HG02678 (cell line): ENCODE results near the gene MYCL.

Experiments
- ATAC-seq: cut with Tn5 transposase; IDR thresholded peaks from one replicate; pipeline ENCODE4 v1.9.1; 2021; ENCODE audit warnings: mild to moderate bottlenecking, moderate library complexity; ENCODE audit not compliant: unreplicated experiment

The MYCL gene

GRCh38 chr1:39901714-39902459, at the start of gene MYCL:
MYCL (minus strand) TSS chr1:39901917; CDS start chr1:39901434, 483 bp downstream.
- ATAC-seq, result peak; percentile 68

- ATAC-seq, result no peak
These were observed 48.2 kb upstream of the MYCL start for GRCh38 chr1:39949891-39950290.

- ATAC-seq, result no peak
These were observed 45.5 kb upstream of the MYCL start for GRCh38 chr1:39947260-39947659.

GRCh38 chr1:39946216-39946615, 44.5 kb upstream of the MYCL start:
- no peak for ATAC-seq

- ATAC-seq, result no peak
These were observed 42.8 kb upstream of the MYCL start for GRCh38 chr1:39944410-39945112.

DNA sequence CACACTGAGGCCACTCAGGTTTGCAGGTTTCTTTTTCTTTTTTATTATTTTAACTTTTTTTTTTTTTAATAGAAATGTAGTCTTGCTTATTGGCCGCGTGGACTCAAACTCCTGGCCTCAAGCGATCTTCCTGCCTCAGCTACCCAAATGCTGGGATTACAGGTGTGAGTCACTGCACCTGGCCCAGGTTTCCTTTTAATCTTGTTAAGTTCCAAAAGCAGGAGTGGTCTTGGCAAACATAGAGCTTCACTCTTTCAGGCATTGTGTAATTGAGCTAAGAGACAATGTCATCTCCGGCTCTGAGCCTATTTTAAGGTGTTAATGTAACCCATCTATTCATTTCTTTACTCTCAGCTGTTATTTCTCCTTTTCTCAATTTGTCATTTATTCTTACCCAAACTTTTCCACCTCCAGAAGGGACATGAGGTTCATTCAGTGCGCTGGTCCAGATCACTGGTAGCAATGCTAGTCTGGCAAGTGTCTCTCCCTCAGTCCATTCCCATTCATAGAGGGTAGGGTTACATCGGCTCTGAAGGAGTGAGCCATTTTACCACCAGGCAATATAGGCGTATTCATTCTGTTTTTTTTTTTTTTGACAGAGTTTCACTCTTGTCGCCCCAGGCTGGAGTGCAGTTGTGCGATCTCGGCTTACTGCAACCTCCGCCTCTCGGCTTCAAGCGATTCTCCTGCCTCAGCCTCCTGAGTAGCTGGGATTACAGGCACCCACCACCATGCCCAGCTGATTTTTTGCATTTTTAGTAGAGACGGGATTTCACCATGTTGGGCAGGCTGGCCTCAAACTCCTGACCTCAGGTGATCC, 42.0 kb upstream of the MYCL start:
- no peak for ATAC-seq

- ATAC-seq, result no peak
These were observed 39.5 kb upstream of the MYCL start for GRCh38 chr1:39940980-39941871.

DNA sequence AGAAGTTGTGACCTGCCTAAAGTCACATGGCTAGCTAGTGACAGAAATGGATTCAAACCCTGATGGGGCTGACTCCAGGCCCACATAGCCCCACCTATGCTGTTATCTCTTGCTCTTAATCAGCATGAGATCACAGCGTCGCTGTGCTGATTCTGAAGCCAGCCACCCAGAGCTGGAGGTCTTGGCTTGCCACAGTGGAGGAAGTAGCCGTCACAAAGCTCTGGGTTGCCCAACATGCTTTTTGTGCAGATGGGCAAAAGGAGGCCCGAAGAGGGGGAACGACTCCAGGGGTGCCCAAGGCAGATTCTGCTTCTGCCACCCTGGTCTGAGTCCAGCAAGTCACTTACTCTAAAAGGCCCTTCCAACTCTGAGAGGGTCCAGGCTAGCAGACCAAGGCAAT, 38.5 kb upstream of the MYCL start:
- ATAC-seq, result no peak

DNA sequence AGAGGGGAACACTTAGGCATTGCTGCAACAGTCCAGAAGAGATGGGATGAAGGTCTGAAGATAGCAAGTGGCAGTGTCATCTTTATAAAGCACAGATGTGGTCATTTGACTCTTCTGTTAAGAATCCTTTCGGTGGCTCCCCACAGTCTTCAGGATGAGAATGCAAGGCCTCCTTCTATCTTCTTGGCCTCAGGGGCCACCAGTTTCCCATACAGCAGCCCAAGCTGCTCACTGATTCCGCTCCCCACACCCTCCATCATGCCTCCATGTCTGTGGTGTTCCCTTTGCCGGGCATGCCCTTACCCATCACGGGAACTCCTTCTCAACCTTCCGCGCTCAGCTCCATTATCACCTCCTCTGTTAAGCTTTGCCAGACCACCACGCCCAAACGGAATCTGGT, 37.1 kb upstream of the MYCL start:
- no peak for ATAC-seq

DNA sequence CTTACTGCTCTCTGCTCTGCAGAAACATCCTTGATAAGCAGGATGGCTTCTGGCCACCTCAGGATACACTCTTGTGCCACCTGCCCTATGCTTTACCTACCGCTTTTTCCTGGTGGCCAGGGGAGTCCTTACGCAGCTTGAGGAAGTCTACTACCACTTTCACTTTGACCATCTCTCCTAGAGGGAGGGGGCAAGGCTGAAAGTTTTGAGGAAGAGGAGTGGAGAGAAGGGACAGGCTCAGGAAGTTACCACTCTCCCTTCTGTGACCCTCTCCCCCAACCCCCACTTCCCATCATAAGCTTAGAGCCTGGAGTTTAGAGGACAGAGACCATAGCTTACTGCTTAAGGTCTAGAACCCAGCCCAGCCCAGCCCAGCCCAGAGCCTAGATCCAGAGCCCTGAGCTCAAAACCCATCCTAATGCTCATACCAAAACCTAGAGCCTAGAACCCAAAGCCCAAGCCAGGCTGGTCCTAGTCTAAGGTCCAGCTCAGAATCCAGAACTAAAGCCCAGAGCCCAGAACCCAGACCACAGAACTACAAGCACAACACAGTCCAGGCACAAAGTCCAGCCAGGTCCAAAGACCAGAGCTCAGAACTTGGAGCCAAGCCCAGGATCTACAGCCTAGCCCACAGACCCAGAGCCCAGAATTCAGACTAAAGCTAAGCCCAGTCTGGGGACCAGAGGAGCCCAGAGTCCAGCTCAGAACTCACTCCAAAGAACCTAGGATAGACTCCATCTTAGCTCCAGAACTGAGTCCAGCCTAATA, 35.2 kb upstream of the MYCL start:
- ATAC-seq, result no peak

GRCh38 chr1:39933956-39934941, 32.5 kb upstream of the MYCL start:
- no peak for ATAC-seq

- no peak for ATAC-seq
These were observed 27.3 kb upstream of the MYCL start for GRCh38 chr1:39928809-39929587.

DNA sequence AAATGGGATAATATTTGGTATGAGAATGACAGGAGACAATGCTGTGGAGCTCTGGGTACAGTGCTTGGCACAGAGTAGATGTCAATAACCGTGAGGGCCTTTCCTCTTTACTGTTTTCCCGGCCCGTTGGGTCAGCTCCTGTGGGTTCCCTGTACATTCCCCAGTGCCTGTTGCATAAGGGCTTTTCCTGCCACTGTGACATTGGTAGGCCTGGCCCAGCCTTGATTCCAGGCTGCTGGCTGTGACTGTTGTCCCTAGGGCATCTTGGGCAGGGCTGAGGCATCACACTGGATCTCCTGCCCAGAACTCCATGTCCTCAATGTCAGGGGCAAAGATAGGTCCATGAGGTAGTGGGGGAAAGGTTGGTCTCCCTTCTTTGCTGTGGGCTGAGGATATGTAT, 25.8 kb upstream of the MYCL start:
- ATAC-seq, result no peak

- ATAC-seq, result no peak
These were observed 25.1 kb upstream of the MYCL start for GRCh38 chr1:39926820-39927219.

DNA sequence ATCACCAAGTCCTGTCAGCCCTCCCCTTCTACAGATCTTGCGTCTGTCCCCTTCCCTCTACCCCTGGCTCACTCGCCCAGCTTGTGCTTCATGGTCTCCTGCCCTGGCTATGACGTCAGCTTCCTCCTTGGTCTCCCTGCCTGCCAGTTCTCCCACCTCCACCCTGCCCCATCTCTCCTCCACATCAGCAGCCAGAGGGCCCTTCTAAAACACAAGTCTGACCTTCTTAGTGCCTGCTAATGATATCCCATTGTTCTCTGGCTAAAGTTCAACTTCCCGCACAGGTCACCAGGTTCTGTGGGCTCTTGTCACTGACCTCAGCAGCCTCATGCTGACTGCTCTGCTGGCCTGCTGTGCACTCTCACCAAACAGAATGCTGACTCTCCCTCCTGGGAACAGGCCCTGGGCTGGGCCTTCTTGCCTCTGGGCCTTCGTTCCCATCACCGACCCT, 24.7 kb upstream of the MYCL start:
- no peak for ATAC-seq

DNA sequence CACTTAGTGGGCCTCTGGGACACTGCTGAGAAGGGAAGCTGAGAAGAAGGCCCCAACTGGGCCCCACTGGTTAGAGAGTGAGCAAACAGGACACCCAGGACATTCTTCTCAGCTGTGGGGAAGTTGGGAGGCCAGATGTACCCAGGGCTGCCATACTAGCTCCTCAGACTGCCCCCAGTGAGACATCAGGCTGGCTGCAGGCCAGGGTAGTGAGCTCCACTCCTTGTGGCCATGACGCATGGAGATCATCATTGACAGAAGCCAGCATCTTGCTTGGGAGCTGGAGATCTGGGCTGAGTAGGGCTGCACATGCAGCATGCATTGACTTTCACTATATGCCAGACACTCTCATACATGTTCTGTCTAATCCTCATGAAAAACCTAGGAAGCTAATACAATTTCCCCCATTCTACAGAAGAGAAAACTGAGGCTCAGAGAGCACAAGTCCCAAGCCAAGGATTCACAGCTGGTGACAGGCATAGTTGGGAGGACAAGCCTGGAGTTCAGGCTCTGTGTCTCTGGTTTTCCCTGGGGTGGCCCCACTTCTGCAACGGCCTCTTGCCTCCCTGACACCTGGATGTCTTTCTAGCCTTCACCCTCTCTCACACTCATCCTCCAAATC, 24.1 kb upstream of the MYCL start:
- no peak for ATAC-seq

- ATAC-seq, result no peak
These were observed 20.6 kb upstream of the MYCL start for GRCh38 chr1:39922251-39922688.
